Skin epidermis (tissue), 12 donors: ENCODE results near the gene FAM234A.

Experiments
- H3K27ac ChIP-seq, 21 experiments: fragments of 200-600 bp; sonication (generic) in 11 of 21; one replicate each; pipeline ENCODE4 v1.5.0; 2020; ENCODE audit warnings: mild to moderate bottlenecking in 3 of 21, inconsistent platforms in 2 of 21, moderate library complexity in 2 of 21
- H3K4me3 ChIP-seq, 7 experiments: fragments of 200-600 bp; sonication (generic) in 2 of 7; one replicate each; pipeline ENCODE4 v1.5.0; 2020; ENCODE audit warnings: inconsistent platforms in 2 of 7, mild to moderate bottlenecking in 2 of 7, moderate library complexity in 1 of 7

The FAM234A gene

DNA sequence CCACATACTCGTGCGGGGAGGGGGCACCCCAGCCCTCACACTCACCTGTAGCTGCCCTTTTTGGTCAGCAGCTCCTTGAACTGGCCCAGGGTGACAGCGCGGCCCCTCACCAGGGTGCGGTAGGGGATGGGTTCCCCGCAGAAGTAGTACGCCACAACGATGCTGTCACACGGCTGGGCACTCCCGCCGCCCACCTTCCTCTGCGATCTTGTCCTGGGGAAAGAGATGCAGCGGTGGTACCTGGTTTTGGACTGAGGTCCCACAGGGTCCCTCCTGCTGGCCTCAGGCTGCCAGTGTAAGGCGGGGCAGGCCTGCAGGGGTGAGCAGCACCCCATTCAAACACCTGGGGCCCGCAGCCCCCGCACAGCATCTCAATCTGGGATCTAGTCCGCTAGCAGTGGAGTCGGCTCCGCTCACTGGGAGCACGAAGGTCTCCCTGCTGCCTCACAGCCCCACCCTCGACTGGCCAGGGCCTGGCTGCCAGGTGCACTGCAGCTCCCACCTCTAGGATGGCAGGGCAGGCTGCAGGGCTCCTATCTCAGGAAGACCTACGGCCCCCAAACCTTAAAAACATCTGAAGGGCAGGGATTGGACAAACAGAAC is 54.9 kb downstream of the FAM234A start:
- H3K4me3 ChIP-seq = no peak overlapping the region
- no peak overlapping the region for H3K27ac ChIP-seq

- Histone ChIP-seq H3K4me3 (no peak overlapping the region), H3K27ac (no peak overlapping the region)
Measured at GRCh38 chr16:290015-290680, 55.5 kb downstream of the FAM234A start.

- Histone ChIP-seq H3K27ac (no peak overlapping the region), H3K4me3 (no peak overlapping the region)
Measured at GRCh38 chr16:290681-291405, 56.2 kb downstream of the FAM234A start.

- Histone ChIP-seq H3K27ac (no peak overlapping the region), H3K4me3 (no peak overlapping the region)
Measured at GRCh38 chr16:291539-291938, 56.9 kb downstream of the FAM234A start.

DNA sequence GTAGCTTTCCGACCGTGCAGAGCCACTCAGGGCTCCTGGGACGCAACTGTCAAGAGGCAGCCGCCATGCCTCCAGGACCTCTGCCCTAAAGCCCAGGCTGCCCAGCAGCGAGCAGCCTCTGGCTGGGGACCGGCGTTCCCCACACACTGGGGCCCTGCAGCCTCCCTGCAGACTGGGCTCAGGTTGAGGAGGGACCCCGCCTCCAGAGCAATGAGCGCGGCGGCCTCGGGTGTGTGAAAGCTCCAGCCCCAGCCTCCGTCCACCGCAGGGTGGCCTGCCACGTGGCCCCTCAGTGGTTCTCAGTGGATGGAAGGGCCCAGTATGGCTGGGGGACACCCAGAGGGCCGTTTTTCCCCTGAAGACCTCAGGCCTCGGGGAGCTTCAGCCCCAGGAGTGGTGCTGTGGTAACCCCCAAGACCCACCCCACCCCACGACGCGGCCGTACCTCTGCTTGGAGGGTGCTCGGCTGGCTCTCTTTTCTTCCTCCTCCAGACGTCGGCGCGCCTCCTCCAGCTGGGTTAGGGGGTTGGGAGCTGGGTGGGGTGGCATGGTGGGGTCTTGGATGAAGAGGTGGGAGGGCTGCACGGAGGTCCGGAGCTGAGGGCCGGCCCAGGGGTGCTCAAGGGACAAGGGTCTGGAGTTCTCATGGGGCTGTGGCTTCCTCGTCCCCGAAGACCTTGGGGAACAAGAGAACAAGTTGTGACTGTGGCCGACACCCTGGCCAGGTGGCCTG is 58.6 kb downstream of the FAM234A start:
- Histone ChIP-seq H3K27ac (no peak overlapping the region), H3K4me3 (no peak overlapping the region)

DNA sequence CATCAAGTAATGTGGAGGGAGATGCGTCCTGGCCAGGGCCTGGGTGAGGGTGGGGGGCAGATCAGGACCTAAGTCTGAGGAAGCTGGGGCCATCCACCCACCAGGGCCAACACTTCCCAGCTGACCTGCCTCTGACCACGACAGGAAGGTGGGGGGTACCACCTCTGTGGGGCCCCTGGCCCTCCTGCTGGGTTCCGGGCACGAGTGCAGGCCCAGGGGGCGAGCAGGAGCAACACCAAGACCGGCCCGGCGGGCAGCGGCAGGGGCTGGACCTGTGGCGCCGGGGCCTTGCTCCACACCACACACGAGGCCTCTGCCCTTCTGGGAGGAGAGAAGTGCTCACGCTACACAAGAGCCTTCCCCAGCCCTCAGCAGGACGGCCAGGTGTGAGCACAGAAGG is 61.7 kb downstream of the FAM234A start:
- Histone ChIP-seq H3K4me3 (no peak overlapping the region), H3K27ac (no peak overlapping the region)

DNA sequence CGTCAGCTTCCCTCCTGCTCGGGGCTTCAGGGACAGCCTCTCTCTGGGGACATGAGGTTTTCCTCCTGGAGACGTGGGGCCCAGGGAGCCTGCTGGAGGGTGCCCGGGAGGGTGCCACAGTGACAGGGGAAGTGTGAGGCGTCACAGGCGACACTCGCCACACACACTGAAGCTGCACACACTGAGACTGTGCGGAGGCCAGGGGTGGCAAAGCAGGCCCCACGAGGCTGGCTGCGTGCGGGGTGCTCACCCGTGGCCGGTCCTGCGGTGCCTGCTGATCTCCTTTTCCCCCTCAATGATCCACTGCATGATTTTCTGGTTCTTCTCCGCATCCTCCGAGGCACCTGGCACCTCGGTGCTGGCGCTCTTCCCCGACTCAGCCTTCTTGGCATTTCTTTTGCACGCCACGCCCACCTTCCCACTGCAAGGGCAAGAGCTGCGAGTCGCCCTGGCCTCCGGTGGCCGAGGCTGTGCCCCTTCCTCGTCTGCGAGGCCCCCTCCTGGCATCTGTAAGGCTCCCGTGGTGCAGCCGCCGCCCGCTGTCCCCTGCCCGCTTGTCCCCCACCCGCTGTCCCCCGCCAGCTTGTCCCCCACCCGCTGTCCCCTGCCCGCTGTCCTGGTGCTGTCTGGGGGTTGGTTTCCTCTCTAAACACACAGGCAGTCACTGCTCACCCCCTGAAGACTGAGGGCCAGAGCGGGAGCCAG is 62.3 kb downstream of the FAM234A start:
- no peak overlapping the region for H3K27ac ChIP-seq
- no peak overlapping the region for H3K4me3 ChIP-seq

GRCh38 chr16:297832-298231 is 63.2 kb downstream of the FAM234A start:
- H3K4me3 ChIP-seq = no peak overlapping the region
- H3K27ac ChIP-seq = no peak overlapping the region

DNA sequence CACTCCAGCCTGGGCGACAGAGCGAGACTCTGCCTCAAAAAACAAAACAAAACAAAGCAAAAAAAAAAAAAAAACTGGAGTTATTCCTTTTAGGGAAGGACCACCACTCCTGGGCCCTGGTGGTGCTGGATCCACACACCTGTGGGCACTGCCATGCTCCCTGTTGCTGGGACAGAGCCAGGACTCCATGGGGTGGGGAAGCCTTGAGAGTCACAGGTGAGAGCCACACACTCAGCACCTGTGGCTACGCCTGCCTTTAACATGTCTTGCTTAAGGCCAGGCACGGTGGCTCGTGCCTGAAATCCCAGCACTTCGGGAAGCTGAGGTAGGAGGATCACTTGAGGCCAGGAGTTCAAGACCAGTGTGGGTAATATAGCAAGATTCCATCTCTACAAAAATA is 66.6 kb downstream of the FAM234A start:
- no peak overlapping the region for H3K27ac ChIP-seq
- H3K4me3 ChIP-seq = no peak overlapping the region

DNA sequence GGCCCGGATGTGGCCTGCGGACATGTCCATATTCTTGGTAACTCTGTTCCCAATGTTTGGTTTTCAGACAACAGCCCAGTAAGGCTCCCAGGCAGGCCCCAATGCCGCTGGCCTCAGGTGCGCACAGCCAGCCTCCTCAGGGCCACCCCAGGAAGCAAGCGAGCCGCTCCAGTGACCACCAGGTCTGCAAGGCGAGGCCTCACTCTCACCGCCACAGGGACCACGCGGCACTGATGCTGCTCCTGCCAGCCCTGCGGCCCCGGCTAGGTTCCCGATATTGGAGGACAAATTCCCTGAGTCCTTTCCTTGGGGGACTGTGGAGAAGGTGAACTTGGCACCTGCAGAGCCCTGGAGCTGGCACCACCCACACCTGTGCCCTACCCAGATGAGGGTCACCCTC is 67.3 kb downstream of the FAM234A start:
- Histone ChIP-seq H3K27ac (no peak overlapping the region), H3K4me3 (no peak overlapping the region)

GRCh38 chr16:303760-304505 is 69.3 kb downstream of the FAM234A start:
- no peak overlapping the region for H3K27ac ChIP-seq
- no peak overlapping the region for H3K4me3 ChIP-seq

GRCh38 chr16:305916-306626 is 71.5 kb downstream of the FAM234A start:
- Histone ChIP-seq H3K27ac (peak overlapping the region in 3 of 21 experiments; percentile 25 to 50 (median 37)), H3K4me3 (no peak overlapping the region)

DNA sequence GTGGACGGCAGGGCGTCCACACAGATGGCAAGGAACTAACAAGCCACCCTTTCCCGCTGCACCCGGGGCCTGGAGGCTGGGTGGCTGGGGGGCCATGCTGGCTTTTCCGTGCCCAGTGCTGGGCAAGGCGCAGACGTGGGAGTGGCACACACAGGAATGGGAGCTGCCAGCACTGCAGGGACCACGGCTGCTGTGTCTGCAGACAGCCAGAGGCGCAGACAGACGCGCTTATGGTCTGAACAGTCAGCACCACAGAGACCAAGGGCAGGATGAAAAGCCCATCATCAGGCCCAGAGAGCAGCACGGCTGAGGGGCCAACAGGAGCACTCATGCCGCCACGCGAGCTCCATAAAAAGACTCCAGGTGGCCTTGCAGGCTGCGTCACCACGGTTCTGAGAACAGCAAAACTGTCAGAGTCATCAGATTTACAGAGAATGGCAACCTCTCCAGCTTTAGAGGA is 72.3 kb downstream of the FAM234A start:
- Histone ChIP-seq H3K27ac (peak overlapping the region in 1 of 21 experiments; percentile 25), H3K4me3 (no peak overlapping the region)

GRCh38 chr16:307691-308312 is 73.2 kb downstream of the FAM234A start:
- Histone ChIP-seq H3K27ac (no peak overlapping the region), H3K4me3 (no peak overlapping the region)

DNA sequence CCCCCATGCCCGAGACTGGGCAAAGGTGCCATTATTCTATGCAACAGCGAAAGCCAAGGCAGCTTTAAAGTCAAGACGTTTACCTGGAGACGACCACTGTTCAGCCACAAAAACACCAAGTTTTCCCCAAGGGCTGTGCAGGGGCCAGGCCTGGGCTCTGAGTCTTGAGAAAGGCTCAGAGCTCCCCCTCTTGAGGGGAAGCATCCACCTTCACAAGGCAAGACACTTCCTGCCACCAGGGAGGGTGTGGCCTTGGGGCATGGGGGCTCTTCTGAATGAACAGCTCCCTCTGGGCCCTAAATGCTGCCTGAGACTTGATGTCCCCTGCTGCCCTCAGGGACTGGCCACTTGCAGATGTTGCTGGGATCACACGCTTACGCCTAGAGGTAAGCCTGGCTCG is 74.9 kb downstream of the FAM234A start:
- Histone ChIP-seq H3K27ac (no peak overlapping the region), H3K4me3 (no peak overlapping the region)

DNA sequence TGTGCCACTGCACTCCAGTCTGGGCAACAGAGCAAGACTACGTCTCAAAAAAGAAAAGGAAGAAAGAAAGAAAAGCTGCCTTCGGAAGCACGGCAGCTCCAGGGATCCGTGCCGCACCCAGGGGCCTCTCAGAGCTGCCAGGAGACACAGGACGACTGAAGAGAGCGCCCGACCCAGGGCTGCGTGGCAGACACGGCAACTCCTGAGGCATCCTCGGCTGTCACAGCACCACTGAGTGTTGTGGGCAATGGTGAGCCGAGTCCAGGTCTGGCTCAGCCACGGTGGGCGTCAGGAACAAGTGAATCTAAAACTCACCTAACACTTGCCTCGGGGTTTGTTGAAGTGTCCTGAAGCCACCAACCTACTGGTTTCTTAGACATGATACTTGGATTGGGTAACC is 77.1 kb downstream of the FAM234A start:
- no peak overlapping the region for H3K27ac ChIP-seq
- no peak overlapping the region for H3K4me3 ChIP-seq

DNA sequence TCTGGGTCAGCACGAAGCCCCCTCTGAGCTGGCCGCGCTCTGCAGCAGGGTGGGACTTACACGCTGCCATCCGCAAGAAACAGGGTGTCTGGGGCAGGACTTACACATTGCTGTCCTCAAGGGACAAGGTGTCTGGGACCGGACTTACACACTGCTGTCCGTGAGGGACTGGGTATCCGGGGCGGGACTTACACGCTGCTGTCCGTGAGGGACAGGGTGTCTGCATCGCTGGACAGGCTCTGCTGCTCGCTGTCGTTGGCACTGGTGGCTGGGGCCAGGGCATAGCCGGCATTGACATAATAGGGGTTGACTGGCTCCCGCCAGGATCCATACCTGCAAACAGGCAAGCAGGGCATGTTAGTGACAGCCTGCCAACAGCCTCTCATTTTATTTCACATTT is 79.7 kb downstream of the FAM234A start:
- no peak overlapping the region for H3K4me3 ChIP-seq
- no peak overlapping the region for H3K27ac ChIP-seq

DNA sequence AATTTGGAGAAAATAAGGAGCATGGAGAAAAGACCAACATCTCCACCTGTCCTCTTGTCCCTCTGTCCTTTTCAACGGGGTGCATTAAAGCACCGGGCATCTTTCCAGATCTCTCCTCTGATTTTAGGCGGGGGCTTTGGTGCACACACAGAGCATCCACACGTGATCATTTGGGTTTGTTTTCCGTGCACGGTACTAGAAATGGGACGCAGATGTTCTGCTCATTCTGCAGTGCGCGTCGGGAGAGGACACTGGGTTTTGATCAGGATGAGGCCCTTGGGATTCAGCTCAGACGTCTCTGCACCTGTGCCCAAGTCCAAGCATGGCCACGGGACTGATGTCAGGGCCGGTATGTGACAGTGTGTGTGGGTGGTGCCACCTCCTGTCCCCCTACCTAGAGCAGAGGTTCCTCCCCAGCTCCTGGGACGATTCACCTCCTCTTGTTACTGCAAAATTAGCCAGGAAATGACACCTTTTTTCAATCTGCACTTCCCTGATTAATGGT is 80.2 kb downstream of the FAM234A start:
- no peak overlapping the region for H3K4me3 ChIP-seq
- no peak overlapping the region for H3K27ac ChIP-seq
